A549 (cell line): ENCODE measurements around the gene DUSP9. TPM values are rescaled to one million over a fixed set of nuclear protein-coding genes. Genes with fewer than 3 reads are reported as not detected.

ENCODE experiments used
- ATAC-seq, 2 experiments: fragments of 200-7000 bp in 1 of 2; fragments of >200 bp in 1 of 2; cut with Nextera tagmentation in 1 of 2; cut with Tn5 transposase in 1 of 2; 3 replicates each; pipeline versions ENCODE4 v1.8.0 to v1.9.1; 2018 to 2020; ENCODE audit warnings: mild to moderate bottlenecking in 1 of 2, moderate library complexity in 1 of 2
- CTCF ChIA-PET: fragments of 300-600 bp; sonication (Branson Sonifier 250); formaldehyde crosslinking; extraction: SDS; loops from one replicate; lab custom pipeline; 2021; ENCODE audit warnings: antibody characterized with exemption, inconsistent platforms; lab: Yijun Ruan, JAX
- POLR2A ChIA-PET: fragments of 350-600 bp; formaldehyde crosslinking; extraction: SDS; loops from one replicate; lab custom pipeline; 2021; ENCODE audit warnings: antibody characterized with exemption, inconsistent platforms; lab: Yijun Ruan, JAX
- DNase-seq, 2 experiments: peaks; one replicate each; pipeline versions ENCODE4 v3.0.0 to v3.0.0-alpha.2; 2011 to 2016; ENCODE audit warnings: low read depth in 1 of 2, low spot score in 1 of 2
- FAIRE-seq: peaks from 2 replicates; lab custom pipeline; 2011; peaks lifted over from hg19 to GRCh38; lab: Jason Lieb, UNC
- H3K27ac ChIP-seq, 2 experiments: fragments of >200 bp; sonication (Bioruptor Twin); formaldehyde crosslinking; 3 replicates each; pipeline ENCODE4 v1.5.1; 2016 to 2017
- H3K4me1 ChIP-seq: fragments of >200 bp; sonication (Bioruptor Twin); formaldehyde crosslinking; 3 replicates; pipeline ENCODE4 v1.6.1; 2016
- H3K4me2 ChIP-seq: fragments of >200 bp; sonication (Bioruptor Twin); formaldehyde crosslinking; 3 replicates; pipeline ENCODE4 v1.6.1; 2016
- H3K4me3 ChIP-seq: fragments of >200 bp; sonication (Bioruptor Twin); formaldehyde crosslinking; 3 replicates; pipeline ENCODE4 v1.5.1; 2016
- H3K9me3 ChIP-seq: fragments of >200 bp; sonication (Bioruptor Twin); formaldehyde crosslinking; 3 replicates; pipeline ENCODE4 v1.6.1; 2016
- BHLHE40 ChIP-seq: IDR thresholded peaks from 2 replicates; pipeline ENCODE4 v1.6.1; 2012; ENCODE audit warnings: low read depth, low read length, inconsistent platforms
- CBX2 ChIP-seq: fragments of 200-600 bp; sonication (generic); IDR thresholded peaks from 2 replicates; pipeline ENCODE4 v1.6.1; 2016; ENCODE audit warnings: low read depth, mild to moderate bottlenecking, borderline replicate concordance
- CEBPB ChIP-seq, 2 experiments: fragments of >200 bp in 1 of 2; sonication (Bioruptor Twin) in 1 of 2; formaldehyde crosslinking in 1 of 2; IDR thresholded peaks; 2 replicates each; pipeline ENCODE4 v1.6.1; 2012 to 2016
- CTCF ChIP-seq: fragments of >200 bp; sonication (Bioruptor Twin); formaldehyde crosslinking; IDR thresholded peaks from 3 replicates; pipeline ENCODE4 v1.5.1; 2016
- FOSB ChIP-seq: fragments of 250-450 bp; sonication (Bioruptor Pico); IDR thresholded peaks from 2 replicates; pipeline ENCODE4 v1.5.0; 2020; ENCODE audit warnings: mild to moderate bottlenecking, moderate library complexity
- HEYL ChIP-seq: fragments of 250-450 bp; sonication (Bioruptor Pico); IDR thresholded peaks from 2 replicates; pipeline ENCODE4 v1.8.0; 2021; ENCODE audit warnings: mild to moderate bottlenecking, moderate library complexity
- KDM1A ChIP-seq: fragments of 200-600 bp; sonication (generic); IDR thresholded peaks from 2 replicates; pipeline ENCODE4 v1.6.1; 2016; ENCODE audit warnings: low read depth, mild to moderate bottlenecking
- MAZ ChIP-seq: fragments of 150-350 bp; IDR thresholded peaks from 2 replicates; pipeline ENCODE4 v1.6.1; 2014; ENCODE audit warnings: antibody characterized with exemption, low read depth, low read length, borderline replicate concordance
- NPAS2 ChIP-seq: fragments of 250-450 bp; sonication (Bioruptor Pico); IDR thresholded peaks from 2 replicates; pipeline ENCODE4 v1.8.0; 2022; ENCODE audit warnings: mild to moderate bottlenecking, moderate library complexity, borderline replicate concordance
- NR3C1 ChIP-seq: fragments of >200 bp; sonication (Bioruptor Twin); formaldehyde crosslinking; IDR thresholded peaks from 3 replicates; pipeline ENCODE4 v1.6.1; 2017
- PHF8 ChIP-seq: fragments of 200-600 bp; sonication (generic); IDR thresholded peaks from 2 replicates; pipeline ENCODE4 v1.6.1; 2016; ENCODE audit warnings: low read depth, mild to moderate bottlenecking, antibody characterized with exemption, moderate library complexity, borderline replicate concordance
- RAD21 ChIP-seq, 2 experiments: fragments of >200 bp in 1 of 2; sonication (Bioruptor Twin) in 1 of 2; formaldehyde crosslinking in 1 of 2; IDR thresholded peaks in 1 of 2; conservative IDR thresholded peaks in 1 of 2; 2 replicates in 1 of 2; 3 replicates in 1 of 2; pipeline ENCODE4 v1.6.1; 2012 to 2018; ENCODE audit warnings: inconsistent platforms in 1 of 2
- RFX5 ChIP-seq: fragments of 450-650 bp; IDR thresholded peaks from 2 replicates; pipeline ENCODE4 v1.7.1; 2014; ENCODE audit warnings: antibody characterized with exemption, mild to moderate bottlenecking, moderate library complexity
- SMC3 ChIP-seq: fragments of >200 bp; sonication (Bioruptor Twin); formaldehyde crosslinking; IDR thresholded peaks from 3 replicates; pipeline ENCODE4 v1.6.1; 2018; ENCODE audit warnings: inconsistent platforms
- TFCP2L1 ChIP-seq: fragments of 250-450 bp; sonication (Bioruptor Pico); IDR thresholded peaks from 2 replicates; pipeline ENCODE4 v1.5.0; 2021; ENCODE audit warnings: mild to moderate bottlenecking
- TP53 ChIP-seq: fragments of 250-450 bp; sonication (Bioruptor Pico); IDR thresholded peaks from 2 replicates; pipeline ENCODE4 v1.5.0; 2021; ENCODE audit warnings: mild to moderate bottlenecking, moderate library complexity
- ZNF302 ChIP-seq: fragments of 250-450 bp; sonication (Bioruptor Pico); IDR thresholded peaks from 2 replicates; pipeline ENCODE4 v1.9.0; 2021; ENCODE audit warnings: inconsistent platforms, mild to moderate bottlenecking, moderate library complexity
- ZSCAN20 ChIP-seq: fragments of 250-450 bp; sonication (Bioruptor Pico); IDR thresholded peaks from 2 replicates; pipeline ENCODE4 v1.8.0; 2022; ENCODE audit warnings: mild to moderate bottlenecking, moderate library complexity
- WGBS: methylation state at CpG from one replicate; pipeline ENCODE4 v1.1.6; 2017; ENCODE audit errors: missing lambda C conversion rate; 5-methylcytosine and 5-hydroxymethylcytosine counted together
- polyA plus RNA-seq, 4 experiments: library from polyadenylated mRNA; depleted of rRNA in 3 of 4; stranded (reverse); fragments of >200 nt; fragmentation: RNase III in 1 of 4; extraction: RNeasy Plus Mini Kit Qiagen cat#74134 plus additional on column Dnase treatment in 1 of 4; gene quantifications; 2 replicates in 3 of 4; 3 replicates in 1 of 4; pipeline ENCODE4 v1.2.3, GENCODE V29; 2011 to 2017
- TF ChIP-seq, protein P1 (sequence below): fragments of 150-350 bp; IDR thresholded peaks from 2 replicates; pipeline ENCODE4 v1.6.1; 2014; ENCODE audit warnings: low read depth, mild to moderate bottlenecking, low read length
- TF ChIP-seq, protein P2 (sequence below): fragments of 200-600 bp; sonication (generic); IDR thresholded peaks from 2 replicates; pipeline ENCODE4 v1.6.1; 2016; ENCODE audit warnings: antibody characterized with exemption, mild to moderate bottlenecking, moderate library complexity
- TF ChIP-seq, protein P3 (sequence below): fragments of 250-450 bp; sonication (Bioruptor Pico); IDR thresholded peaks from 2 replicates; pipeline ENCODE4 v1.5.0; 2020; ENCODE audit warnings: low read depth, mild to moderate bottlenecking, moderate library complexity
- TF ChIP-seq, protein P4 (sequence below): IDR thresholded peaks from 2 replicates; pipeline ENCODE4 v1.6.1; 2012

Gene DUSP9
- polyA plus RNA-seq, 2 of the 4 experiments (the other 2 are of a cell fraction) = 0.75 to 1.6 TPM

DNA sequence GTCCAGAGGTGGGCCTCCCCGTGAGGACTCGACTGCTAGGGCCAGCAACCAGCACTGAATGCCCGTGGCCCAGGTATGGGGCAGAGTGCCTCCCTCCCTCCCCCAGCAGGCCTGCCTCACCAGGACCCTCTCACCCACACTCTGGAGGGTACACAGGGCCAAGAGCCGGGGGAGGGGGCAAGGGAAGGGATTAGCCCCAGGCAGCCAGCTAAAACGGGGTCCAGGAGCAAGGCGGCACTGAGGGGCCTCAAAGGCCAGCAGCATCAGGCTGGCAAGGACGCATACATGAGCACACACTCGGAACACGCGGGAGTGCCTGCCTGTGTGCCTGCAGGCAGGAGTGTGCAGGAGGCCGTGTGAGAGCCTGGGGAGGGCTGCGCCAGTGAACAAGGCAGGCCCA lies 18.3 kb upstream of the DUSP9 start (continued):
- TF ChIP-seq NR3C1 (no peak), CTCF (no peak), PHF8 (no peak)

- CTCF ChIA-PET = interaction anchor here (0.8 to 3.6 kb wide), 8 partner anchors 13 to 36 kb away, joined by 3 to 13 read pairs (median 4); no protein-coding TSS in a partner anchor
- no peaks in the 10 kb centered on the region for H3K9me3 ChIP-seq
These were observed 15.7 kb upstream of the DUSP9 start for GRCh38 chrX:153631346-153631745.

More at GRCh38 chrX:153631346-153631745, 15.7 kb upstream of the DUSP9 start:
- H3K27ac ChIP-seq = no peak overlapping the region
- TF ChIP-seq MAZ (no peak), BHLHE40 (no peak), FOSB (CRISPR knock-in tag) (no peak), KDM1A (no peak), NPAS2 (CRISPR knock-in tag) (no peak), ZNF302 (no peak), TFCP2L1 (CRISPR knock-in tag) (no peak), HEYL (CRISPR knock-in tag) (no peak), TP53 (no peak), ZSCAN20 (no peak), RFX5 (no peak), CEBPB (IDR thresholded peaks at IDR 0.05) (no peak), RAD21 (conservative IDR thresholded peaks at IDR 0.05 in 1 of 2, IDR thresholded peaks at IDR 0.05 in 1 of 2) (no peak), CBX2 (no peak), SMC3 (no peak)
- TF ChIP-seq, protein P1, sequence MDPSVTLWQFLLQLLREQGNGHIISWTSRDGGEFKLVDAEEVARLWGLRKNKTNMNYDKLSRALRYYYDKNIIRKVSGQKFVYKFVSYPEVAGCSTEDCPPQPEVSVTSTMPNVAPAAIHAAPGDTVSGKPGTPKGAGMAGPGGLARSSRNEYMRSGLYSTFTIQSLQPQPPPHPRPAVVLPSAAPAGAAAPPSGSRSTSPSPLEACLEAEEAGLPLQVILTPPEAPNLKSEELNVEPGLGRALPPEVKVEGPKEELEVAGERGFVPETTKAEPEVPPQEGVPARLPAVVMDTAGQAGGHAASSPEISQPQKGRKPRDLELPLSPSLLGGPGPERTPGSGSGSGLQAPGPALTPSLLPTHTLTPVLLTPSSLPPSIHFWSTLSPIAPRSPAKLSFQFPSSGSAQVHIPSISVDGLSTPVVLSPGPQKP = no peak
- TF ChIP-seq, protein P2, sequence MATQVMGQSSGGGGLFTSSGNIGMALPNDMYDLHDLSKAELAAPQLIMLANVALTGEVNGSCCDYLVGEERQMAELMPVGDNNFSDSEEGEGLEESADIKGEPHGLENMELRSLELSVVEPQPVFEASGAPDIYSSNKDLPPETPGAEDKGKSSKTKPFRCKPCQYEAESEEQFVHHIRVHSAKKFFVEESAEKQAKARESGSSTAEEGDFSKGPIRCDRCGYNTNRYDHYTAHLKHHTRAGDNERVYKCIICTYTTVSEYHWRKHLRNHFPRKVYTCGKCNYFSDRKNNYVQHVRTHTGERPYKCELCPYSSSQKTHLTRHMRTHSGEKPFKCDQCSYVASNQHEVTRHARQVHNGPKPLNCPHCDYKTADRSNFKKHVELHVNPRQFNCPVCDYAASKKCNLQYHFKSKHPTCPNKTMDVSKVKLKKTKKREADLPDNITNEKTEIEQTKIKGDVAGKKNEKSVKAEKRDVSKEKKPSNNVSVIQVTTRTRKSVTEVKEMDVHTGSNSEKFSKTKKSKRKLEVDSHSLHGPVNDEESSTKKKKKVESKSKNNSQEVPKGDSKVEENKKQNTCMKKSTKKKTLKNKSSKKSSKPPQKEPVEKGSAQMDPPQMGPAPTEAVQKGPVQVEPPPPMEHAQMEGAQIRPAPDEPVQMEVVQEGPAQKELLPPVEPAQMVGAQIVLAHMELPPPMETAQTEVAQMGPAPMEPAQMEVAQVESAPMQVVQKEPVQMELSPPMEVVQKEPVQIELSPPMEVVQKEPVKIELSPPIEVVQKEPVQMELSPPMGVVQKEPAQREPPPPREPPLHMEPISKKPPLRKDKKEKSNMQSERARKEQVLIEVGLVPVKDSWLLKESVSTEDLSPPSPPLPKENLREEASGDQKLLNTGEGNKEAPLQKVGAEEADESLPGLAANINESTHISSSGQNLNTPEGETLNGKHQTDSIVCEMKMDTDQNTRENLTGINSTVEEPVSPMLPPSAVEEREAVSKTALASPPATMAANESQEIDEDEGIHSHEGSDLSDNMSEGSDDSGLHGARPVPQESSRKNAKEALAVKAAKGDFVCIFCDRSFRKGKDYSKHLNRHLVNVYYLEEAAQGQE = no peak
- TF ChIP-seq, protein P3, sequence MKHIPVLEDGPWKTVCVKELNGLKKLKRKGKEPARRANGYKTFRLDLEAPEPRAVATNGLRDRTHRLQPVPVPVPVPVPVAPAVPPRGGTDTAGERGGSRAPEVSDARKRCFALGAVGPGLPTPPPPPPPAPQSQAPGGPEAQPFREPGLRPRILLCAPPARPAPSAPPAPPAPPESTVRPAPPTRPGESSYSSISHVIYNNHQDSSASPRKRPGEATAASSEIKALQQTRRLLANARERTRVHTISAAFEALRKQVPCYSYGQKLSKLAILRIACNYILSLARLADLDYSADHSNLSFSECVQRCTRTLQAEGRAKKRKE (CRISPR knock-in tag) = no peak
- TF ChIP-seq, protein P4, sequence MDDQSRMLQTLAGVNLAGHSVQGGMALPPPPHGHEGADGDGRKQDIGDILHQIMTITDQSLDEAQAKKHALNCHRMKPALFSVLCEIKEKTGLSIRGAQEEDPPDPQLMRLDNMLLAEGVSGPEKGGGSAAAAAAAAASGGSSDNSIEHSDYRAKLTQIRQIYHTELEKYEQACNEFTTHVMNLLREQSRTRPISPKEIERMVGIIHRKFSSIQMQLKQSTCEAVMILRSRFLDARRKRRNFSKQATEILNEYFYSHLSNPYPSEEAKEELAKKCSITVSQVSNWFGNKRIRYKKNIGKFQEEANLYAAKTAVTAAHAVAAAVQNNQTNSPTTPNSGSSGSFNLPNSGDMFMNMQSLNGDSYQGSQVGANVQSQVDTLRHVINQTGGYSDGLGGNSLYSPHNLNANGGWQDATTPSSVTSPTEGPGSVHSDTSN = no peak
- DNase-seq = no peak
- no peak overlapping the region for H3K4me3 ChIP-seq
- POLR2A ChIA-PET = no interaction called here
- no peak overlapping the region for H3K4me2 ChIP-seq
- FAIRE-seq = no peak
- no peaks in the 10 kb centered on the region for H3K4me1 ChIP-seq
- ATAC-seq = no peak
- WGBS = 68% methylated on average over 2 of the region's 2 CpGs
